CD4-positive, alpha-beta T cell treated with Interleukin-15 for 1 hour (primary cell): ENCODE data around the gene TRIM46.
A peak's percentile ranks its signal among the peaks of the same experiment; 100 is the strongest.
"Not testable (repeated sequence)": the region's sequence is repeated elsewhere in the genome, so short reads cannot be mapped to it uniquely, and the experiment has no call there.

ENCODE experiments used
- DNase-seq: peaks from one replicate; pipeline ENCODE4 v3.0.0-alpha.2; 2020

TRIM46 gene

GRCh38 chr1:155137154-155137949, 36.3 kb upstream of the TRIM46 start:
- no peak for DNase-seq

GRCh38 chr1:155139895-155140629, 33.6 kb upstream of the TRIM46 start, which contains the start of gene DPM3:
Gene DPM3 (minus strand): TSS chr1:155140531. CDS start chr1:155140240, 291 bp downstream.
- peak; percentile 87 for DNase-seq

DNA sequence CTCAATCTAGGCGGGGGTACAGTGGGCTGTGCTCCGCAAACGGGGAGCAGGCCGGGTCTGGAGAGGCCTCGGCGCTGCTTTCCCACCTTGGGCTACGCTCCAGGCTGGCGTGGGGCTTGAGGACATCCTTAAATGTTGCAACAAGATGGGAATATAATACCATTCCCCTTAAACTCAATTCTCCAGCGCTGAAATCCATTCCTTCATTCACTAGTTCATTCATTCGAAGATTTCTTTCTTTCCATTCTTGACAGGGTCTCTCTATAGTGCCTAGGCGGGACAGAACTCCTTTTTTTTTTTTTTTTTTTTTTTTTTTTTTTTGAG, 33.1 kb upstream of the TRIM46 start:
- no peak for DNase-seq

DNA sequence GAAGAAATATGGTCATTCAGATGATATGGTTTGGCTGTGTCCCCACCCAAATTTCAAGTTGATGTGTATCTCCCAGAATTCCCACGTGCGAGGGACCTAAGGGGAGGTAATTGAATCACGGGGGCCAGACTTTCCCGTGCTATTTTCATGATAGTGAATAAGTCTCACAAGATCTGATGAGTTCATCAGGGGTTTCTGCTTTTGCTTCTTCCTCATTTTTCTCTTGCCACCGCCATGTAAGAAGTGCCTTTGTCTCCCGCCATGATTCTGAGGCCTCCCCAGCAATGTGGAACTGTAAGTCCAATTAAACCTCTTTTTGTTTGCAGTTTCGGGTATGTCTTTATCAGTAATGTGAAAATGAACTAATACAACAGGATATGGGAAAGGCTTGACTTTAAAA, 31.9 kb upstream of the TRIM46 start:
- no peak for DNase-seq

DNA sequence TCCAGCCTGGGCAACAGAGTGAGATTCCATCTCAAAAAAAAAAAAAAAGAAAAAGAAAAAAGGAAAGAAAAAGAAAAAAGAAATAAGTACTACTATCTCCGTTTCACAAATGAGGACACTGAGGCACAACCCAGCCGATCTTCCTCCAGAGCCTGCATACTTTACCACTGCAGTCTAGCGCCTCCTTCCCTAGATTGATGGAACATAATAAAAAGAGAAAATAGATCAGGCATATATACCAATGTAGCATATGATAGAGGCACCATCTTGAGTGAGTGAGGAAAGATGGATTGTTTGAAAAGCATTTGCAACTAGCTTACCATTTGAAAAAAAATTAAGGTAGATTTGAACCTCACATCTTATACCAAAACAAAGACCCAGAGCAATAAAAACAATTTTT, 28.2 kb upstream of the TRIM46 start:
- DNase-seq, result no peak

GRCh38 chr1:155155996-155156643, 17.5 kb upstream of the TRIM46 start:
- DNase-seq, result not testable (repeated sequence)

DNA sequence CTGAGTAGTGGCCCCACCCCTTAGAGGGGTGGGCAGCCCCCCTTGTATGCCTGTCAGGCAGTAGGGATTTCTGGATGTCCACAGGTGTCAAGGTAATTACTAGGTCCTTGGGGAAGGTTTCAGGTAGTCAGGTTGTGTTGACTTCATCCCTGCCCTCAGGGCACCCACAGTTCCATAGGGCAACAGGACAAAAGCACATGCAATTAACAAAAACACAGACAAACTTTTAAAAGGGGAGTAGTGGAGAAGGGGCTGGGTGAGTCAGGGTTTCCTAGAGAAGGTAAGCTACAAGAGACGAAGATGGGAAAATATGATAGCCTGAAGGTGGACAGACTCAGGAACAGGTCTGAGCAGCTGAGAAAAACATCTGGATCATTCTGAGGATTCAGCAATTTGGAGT, 14.7 kb upstream of the TRIM46 start:
- DNase-seq, result no peak

GRCh38 chr1:155160128-155160527, 13.5 kb upstream of the TRIM46 start:
- no peak for DNase-seq

DNA sequence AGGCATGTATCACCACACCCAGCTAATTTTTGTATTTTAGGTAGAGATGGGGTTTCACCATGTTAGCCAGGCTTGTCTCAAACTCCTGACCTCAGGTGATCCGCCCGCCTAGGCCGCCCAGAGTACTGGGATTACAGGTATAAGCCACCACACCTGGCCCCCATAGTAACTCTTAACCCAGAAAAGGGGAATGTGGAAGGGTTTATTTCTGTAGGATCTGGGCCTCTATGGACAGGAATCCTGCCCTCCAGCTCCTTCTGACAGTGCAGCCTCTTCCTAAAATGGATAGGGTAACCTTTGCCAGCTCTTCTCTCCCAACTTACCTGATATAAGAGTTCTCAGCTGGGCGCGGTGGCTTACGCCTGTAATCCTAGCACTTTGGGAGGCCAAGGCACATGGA, 11.0 kb upstream of the TRIM46 start:
- not testable (repeated sequence) for DNase-seq

DNA sequence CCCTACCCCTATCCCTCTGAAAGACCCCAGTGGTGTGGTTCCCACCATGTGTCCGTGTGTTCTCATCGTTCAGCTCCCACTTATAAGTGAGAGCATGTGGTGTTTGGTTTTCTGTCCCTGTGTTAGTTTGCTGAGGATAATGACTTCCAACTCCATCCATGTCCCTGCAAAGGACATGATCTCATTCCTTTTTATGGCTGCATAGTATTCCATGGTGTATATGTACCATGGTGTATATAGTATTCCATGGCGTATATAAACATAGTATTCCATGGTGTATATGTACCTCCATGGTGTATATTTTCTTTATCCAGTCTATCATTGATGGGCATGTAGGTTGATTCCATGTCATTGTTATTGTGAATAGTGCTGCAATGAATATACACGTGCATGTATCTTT, 9.9 kb upstream of the TRIM46 start:
- DNase-seq, result not testable (repeated sequence)

DNA sequence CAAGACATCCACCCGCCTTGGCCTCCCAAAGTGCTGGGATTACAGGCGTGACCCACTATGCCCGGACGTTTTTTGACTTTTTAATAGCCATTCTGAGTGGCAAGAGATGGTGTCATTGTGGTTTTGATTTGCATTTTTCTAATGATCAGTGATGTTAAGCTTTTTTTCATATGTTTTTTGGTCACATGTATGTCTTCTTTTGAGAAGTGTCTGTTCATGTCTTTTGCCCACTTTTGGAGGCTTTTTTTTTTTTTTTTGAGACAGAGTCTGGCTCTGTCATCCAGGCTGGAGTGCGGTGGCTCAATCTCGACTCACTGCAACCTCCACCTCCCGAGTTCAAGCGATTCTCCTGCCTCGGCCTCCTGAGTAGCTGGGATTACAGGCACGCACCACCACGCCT, 9.0 kb upstream of the TRIM46 start:
- not testable (repeated sequence) for DNase-seq

GRCh38 chr1:155166051-155166470, 7.6 kb upstream of the TRIM46 start:
- DNase-seq, result no peak

DNA sequence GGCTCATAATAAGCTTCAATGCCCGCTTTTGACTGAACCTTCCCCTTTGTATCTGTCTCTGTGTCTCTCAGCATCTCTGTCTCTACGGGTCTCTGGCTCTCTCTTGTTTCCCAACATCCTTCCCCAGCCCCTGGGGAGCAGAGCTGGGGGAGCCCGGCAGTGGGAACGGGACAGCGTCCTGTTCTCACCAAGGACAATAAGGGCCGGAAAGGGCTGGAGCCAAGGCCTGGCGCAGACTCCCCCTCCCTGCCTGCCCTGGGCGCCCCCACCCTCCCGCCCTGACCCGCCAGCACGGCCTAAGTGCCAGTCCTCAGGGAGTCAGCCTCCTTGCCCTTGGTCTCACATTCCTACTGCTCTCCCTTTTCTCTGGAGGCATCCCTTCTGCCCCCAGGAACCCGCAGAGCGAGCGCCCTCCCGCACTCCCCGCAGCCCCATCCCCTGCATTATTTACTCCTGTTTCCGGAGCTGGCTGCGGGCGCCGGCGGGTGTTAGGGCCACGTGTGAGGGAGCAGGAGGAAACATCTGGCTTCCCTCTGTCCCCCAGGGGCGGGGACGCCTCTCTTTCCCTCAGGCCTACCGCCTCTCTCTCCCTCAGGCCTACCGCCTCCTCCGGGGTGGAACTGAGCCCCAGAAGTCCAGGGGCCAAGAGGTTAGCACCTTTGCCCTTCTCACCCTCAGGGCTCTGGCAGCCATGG, 7.0 kb upstream of the TRIM46 start:
- DNase-seq, result no peak

- peak; percentile 84 for DNase-seq
Measured at GRCh38 chr1:155167166-155168104, 6.2 kb upstream of the TRIM46 start.

- DNase-seq, result not testable (repeated sequence)
Measured at GRCh38 chr1:155168105-155168445, 5.6 kb upstream of the TRIM46 start.

DNA sequence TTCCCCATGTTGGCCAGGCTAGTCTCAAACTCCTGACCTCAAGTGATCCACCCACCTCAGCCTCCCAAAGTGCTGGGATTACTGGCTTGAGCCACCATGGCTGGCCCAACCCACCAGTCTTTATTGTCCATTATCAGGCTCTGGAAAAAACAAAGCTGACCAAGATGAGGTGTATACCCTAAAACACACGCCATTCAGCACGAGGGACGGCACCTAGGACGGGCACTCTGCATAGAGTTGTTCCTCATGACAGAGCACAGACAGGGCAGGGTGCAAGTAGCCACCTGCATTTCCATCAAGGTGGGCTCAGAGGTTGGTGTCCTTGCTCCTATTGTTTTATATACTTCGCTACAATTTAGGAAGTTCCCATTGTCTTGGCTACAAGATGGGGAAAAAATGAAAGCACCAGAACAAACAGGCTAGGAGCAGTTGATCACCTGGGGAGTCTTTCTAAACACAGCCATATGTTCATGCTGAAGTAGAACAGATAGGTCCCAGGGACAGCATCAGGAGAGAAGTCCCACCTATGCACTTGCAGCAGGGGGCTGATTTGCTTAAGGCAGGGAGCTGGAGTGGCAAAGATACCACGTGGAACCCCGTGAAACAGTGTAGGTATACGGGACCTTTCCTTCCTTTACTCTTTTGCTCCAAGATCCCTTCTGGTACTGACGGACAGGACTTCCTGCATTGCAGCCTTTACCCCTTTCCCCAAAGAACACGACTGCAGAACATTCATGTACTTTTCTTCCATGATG, 5.0 kb upstream of the TRIM46 start:
- no peak for DNase-seq

- DNase-seq, result no peak
Measured at GRCh38 chr1:155169541-155169940, 4.1 kb upstream of the TRIM46 start.

DNA sequence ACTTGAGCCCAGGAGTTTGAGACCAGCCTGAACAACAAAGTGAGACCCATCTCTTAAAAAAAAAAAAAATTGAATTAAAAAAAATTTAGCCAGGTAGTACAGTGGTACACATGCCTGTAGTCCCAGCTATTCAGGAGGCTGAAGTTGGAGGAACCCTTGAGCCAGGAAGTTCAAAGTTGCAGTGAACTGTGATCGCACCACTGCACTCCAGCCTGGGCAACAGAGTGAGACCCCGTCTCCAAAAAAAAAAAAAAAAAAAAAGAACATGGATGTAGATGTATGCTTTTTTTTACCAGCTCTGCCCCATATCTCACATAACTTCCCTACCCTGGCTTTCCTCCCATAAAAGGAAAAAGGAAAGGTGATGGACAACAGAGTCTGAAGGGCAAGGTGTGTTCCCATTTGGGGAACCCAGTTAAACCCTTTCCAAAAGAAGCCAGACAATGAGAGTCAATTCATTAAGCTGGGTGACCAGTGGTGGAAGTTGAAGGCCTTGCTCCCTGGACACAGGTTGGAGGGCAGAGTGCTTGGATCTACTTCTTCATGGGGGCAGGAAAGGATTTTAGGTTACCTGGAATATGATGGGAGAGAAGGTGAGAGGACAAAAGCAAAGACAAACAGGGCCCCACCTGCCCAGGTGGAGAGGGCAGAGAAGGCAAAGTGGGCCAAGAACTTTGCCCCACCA, 3.4 kb upstream of the TRIM46 start:
- no peak for DNase-seq

GRCh38 chr1:155170806-155171205, 2.8 kb upstream of the TRIM46 start:
- DNase-seq, result no peak

GRCh38 chr1:155171836-155172731, 1.6 kb upstream of the TRIM46 start:
- DNase-seq, result no peak
